GM19468 (cell line): ENCODE results near the gene DNAJC12.
A peak's percentile ranks its signal among the peaks of the same experiment; 100 is the strongest.
"Not testable (repeated sequence)": the region's sequence is repeated elsewhere in the genome, so short reads cannot be mapped to it uniquely, and the experiment has no call there.

Source experiments
- ATAC-seq: cut with Tn5 transposase; IDR thresholded peaks from one replicate; pipeline ENCODE4 v1.9.1; 2021; ENCODE audit warnings: mild to moderate bottlenecking, moderate library complexity, moderate number of reproducible peaks; ENCODE audit not compliant: unreplicated experiment; ENCODE audit errors: extremely low read depth

The DNAJC12 gene

GRCh38 chr10:67841737-67842136 lies 3.7 kb upstream of the DNAJC12 start:
- no peak for ATAC-seq

GRCh38 chr10:67839951-67840350 lies 2.0 kb upstream of the DNAJC12 start:
- ATAC-seq, result no peak

GRCh38 chr10:67839511-67839910 lies 1.5 kb upstream of the DNAJC12 start:
- ATAC-seq, result not testable (repeated sequence)

GRCh38 chr10:67836972-67837371 lies 1.0 kb downstream of the DNAJC12 start:
- no peak for ATAC-seq

- no peak for ATAC-seq
These were observed 1.5 kb downstream of the DNAJC12 start for GRCh38 chr10:67836488-67836887.

- ATAC-seq, result not testable (repeated sequence)
These were observed 2.2 kb downstream of the DNAJC12 start for GRCh38 chr10:67835541-67836394.

GRCh38 chr10:67834375-67834774 lies 3.6 kb downstream of the DNAJC12 start:
- ATAC-seq, result no peak

GRCh38 chr10:67827811-67828210 lies 10.2 kb downstream of the DNAJC12 start:
- ATAC-seq, result no peak

GRCh38 chr10:67819768-67820204 lies 18.2 kb downstream of the DNAJC12 start:
- no peak for ATAC-seq

- no peak for ATAC-seq
These were observed 19.7 kb downstream of the DNAJC12 start for GRCh38 chr10:67818323-67818722.

- no peak for ATAC-seq
These were observed 21.3 kb downstream of the DNAJC12 start for GRCh38 chr10:67816719-67817118.

GRCh38 chr10:67815571-67816059 lies 22.4 kb downstream of the DNAJC12 start:
- no peak for ATAC-seq

GRCh38 chr10:67812007-67812406 lies 26.0 kb downstream of the DNAJC12 start:
- ATAC-seq, result no peak

GRCh38 chr10:67809107-67809506 lies 28.9 kb downstream of the DNAJC12 start:
- no peak for ATAC-seq

GRCh38 chr10:67808704-67809103 lies 29.3 kb downstream of the DNAJC12 start:
- ATAC-seq, result no peak

- no peak for ATAC-seq
These were observed 30.0 kb downstream of the DNAJC12 start for GRCh38 chr10:67807855-67808456.

- ATAC-seq, result no peak
These were observed 33.7 kb downstream of the DNAJC12 start for GRCh38 chr10:67804395-67804678.

GRCh38 chr10:67803588-67804394 lies 34.2 kb downstream of the DNAJC12 start:
- ATAC-seq, result peak; percentile 66

- ATAC-seq, result no peak
These were observed 35.0 kb downstream of the DNAJC12 start for GRCh38 chr10:67802767-67803538.

GRCh38 chr10:67801118-67801517 lies 36.9 kb downstream of the DNAJC12 start:
- no peak for ATAC-seq
